Measurements from ENCODE around the gene RDX.
"Not testable (repeated sequence)": the region's sequence is repeated elsewhere in the genome, so short reads cannot be mapped to it uniquely, and the experiment has no call there.

Gene RDX

DNA sequence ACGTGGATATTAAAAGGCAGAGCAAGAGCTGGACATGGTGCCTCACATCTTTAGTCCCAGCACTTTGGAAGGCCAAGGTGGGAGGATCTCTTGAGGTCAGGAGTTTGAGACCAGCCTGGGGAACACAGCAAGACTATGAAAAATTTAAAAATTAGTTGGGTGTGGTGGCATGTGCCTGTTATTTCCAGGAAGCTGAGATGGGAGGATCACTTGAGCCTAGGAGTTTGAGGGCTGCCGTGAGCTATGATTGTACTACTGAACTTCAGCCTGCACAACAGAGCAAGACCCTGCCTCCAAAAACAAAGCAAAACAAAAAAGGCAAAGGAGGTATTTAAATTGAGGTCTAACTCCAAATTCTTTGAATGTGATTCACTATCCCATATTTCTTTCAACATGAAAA, 23.5 kb downstream of the RDX start:
- DNase-seq (ENCODE audit: low spot score) = no peak

DNA sequence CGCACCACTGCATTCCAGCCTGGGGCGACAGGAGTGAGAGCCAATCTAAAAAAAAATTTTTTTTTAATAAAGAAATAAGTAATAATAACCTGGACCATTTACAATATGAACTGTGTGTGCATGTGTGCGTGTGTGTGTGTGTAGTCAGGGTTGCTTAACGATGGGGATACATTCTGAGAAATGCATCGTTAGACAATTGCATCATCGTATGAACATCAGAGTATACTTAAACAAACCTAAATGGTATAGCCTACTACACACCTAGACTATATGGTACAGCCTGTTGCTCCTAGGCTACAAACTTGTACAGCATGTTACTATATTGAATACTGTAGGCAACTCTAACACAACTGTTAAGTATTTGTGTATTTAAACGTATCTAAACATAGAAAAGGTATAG, 26.4 kb downstream of the RDX start:
- no peak for DNase-seq (ENCODE audit: low spot score)

DNA sequence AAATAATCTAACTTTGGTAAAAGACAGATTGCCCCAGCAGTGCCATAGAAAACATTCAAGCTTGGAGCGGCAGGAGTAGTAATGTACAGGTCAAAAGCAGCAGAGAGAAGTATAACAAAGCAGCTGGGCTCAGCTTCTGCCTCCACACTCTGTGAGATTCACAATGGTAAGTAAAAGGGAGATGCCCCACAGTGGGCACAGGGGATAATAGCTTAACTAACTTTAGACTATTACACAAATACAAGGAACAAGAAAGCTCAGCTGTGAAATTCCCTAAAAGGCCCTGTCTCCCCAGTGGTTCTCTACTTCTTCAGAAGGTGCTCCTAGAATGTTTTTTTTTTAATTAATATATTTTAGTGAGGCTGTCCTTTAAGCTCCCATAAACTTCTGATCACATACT, 28.0 kb downstream of the RDX start:
- DNase-seq (ENCODE audit: low spot score) = no peak

DNA sequence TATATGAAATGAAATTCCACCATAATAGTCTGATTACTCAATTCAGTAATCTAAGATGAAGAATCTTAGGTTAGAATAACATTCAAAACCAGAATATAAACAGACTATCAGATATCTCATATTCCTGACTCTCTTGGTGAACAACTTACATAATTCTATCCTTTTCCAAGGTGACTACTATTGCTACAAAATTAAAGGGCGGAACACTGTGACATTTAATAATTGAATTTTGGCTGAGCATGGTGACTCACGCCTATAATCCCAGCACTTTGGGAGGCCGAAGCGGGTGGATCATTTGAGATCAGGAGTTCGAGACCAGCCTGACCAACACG, 34.4 kb downstream of the RDX start:
- no peak for DNase-seq (ENCODE audit: low spot score)

DNA sequence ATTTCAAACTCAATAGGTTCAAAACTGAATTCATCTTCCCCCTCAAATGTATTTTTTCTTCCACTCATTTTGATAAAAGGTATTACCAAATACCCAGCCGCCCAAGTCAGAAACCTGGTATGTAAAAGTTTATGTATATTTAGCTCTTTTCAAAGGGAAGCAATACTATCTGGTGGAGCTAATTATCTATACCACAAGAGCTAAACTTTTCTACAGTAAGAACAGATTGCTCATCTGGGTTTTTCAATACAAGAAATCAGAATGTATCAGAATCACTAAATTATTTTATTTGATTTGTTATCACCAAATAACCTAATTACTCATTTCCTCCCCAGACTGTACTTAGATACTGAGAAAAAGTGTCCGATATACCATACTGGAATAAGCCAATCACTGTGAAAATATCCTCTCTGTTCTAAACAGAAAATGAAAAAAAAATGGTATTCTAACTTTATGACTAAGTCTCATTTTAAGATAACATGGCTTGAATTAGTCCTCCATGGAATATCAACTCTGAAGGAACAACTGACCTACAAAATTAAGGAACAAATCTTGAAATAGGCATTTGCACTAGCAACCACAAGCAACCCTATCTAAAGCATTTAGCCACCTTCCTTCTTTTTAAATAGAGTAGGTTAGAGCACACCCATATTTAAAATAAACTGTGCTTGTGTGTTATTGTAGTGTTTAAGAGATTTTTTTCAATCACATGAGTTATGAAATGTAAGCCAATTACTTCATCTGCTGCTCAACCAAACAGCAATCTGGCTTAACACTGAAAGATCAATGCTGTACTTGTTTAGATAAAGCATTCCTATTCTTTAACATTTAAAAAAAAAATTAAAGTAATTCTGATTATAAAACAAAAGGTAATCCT, 35.0 kb downstream of the RDX start:
- DNase-seq (ENCODE audit: low spot score) = no peak

DNA sequence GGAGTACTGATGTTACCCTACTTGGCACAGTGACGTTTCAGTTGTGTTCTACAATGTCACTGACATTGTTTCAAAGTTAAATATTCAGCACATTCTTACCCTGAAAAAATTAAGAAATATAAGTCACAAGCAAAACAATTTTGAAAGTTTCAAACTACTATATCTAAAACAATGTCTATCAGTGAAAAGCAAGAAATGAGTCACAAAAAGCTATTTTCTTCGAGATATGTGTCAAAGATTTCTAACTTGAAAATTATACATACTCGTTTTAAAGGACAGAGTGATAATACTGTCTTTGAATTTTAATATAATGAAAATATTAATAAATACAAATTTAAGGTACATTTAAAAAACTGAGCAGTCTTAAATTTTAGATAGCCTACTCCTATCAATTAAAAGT, 42.9 kb downstream of the RDX start:
- DNase-seq (ENCODE audit: low spot score) = no peak

DNA sequence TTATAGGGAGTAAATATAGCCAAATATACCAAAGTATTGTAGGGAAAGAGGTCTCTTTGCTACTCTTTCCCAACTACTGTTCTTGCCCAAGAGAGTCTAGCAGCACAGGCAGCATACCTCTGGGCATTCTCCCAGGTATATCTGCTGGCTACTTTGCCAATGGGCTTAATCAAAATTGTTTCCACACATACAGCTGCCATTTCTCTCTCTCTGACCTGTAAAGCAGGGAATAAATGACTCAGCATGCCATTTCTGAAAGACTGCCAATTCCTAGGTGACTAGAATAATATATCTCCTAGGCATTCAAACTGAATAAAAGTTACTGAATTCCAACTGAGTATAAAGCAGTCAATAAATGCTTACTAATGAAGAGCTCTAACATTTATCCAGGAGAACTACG, 44.6 kb downstream of the RDX start:
- peak; percentile 22 for DNase-seq (ENCODE audit: low spot score)

DNA sequence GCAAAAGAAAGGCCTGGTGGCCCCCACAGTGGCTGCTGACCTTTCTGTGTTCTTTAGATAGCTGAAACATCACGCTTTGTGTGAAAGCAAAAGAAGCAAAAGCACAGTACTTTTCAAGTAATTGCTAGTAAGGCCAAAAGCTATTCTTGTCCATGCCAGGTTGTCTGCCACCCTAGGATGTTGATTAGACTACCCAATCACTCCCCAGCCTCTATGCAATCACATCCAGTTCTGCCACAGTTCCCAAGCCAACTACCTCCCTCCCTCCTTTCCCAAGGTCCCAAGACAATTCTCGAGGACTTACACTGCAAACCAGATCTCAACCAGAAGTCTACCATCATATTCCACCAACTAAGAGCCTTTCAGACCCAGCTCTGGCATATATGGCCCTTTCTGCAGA, 46.2 kb downstream of the RDX start:
- no peak for DNase-seq (ENCODE audit: low spot score)

DNA sequence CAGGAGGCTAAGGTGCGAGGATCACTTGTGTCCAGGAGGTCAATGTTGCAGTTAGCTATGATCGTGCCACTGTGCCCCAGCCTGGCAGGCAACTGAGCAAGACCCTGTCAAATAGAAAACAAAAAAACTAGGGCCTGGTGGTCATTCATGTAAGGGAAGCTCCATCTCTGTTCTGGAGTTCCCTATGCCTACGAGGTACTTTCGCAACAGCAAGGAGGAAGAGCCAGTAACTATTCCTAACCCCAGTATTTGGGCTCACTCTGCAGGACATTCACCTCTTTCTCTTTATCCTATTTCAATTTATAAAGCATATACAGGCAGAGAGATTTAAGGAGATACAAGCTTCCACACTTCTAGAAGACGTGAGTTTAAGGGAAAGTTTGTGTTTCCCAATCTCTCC, 46.6 kb downstream of the RDX start:
- no peak for DNase-seq (ENCODE audit: low spot score)

DNA sequence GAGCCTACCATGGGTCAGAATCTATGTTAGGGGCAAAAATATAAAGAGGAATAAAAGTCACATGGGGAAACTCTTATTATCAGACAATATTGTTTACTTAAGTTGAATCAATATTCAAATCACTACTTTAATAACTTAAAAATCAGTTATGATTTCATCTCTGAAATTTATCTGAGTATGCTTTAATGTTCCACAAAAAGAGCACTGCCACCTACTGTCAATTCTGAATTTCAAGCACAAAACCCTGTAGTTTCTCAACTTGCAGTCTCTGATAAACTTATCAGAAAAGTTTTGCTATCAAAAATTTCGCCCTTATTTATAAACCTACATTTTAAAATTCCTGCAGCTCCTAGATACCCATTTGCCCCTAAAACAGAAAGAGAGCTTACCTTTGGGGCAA, 47.3 kb downstream of the RDX start:
- no peak for DNase-seq (ENCODE audit: low spot score)

DNA sequence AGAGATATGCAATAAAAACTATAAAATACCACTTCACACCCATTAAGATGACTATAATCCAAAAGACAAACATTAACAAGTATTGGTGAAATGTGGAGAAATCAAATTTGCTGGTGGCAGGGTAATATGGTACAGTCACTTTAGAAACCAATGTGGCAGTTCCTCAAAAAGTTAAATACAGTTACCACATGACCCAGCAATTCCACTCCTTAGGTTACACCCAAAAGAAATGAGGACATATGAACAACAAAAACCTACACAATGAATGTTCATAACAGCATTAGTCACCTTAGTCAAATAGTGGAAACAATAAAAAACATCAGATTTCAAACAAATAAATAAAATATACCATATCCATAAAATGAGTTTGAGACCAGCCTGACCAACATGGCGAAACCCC, 52.6 kb downstream of the RDX start:
- DNase-seq (ENCODE audit: low spot score) = no peak

DNA sequence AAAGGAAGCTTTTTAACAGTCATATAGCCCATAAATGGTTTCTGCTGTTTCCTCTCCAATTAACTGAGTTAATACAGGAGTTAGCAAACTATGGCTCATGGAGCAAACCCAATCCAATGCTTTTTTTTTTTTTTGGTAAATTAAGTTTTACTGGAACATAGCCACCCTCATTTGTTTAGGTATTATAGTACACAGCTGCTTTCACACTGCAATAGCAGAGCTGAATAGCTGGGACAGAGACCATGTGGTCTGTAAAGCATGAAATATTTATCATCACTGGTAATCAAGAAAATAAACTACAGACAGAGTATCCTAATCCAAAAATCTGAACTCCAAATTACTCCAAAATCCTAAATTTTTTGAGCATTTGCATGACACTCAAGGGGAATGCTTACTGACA, 53.7 kb downstream of the RDX start:
- no peak for DNase-seq (ENCODE audit: low spot score)

DNA sequence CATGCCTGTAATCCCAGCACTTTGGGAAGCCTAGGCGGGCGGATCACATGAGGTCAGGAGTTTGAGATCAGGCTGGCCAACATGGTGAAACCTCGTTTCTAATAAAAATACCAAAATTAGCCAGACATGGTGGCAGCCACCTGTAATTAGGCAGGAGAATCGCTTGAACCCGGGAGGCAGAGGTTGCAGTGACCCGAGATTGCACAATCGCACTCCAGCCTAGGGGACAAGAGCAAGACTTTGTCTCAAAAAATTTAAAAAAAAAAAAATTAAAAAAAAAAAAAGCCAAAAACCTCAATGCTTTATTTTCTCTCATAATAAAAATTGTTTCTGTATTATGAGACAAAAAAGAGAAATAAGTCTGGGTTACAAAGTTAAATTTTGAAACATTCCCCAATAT, 54.2 kb downstream of the RDX start:
- DNase-seq (ENCODE audit: low spot score) = no peak

DNA sequence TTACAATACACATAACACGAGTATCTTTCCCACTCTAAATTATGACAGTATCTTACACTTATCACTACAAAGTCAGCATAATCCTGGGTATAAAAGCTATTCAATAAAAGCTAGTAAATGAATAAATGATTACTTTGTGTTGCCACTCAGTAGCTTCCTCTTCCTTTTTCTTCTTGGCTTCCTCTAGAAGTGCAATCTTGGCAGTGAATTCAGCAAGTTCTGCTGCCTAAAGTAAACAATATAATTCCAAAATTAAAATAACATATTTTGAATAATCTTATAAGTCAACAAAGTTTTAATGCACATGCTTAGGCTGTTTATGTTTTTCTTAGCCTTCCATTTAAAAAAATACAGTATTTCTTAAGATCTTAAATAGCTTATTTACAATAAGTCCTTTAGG, 60.4 kb downstream of the RDX start:
- DNase-seq (ENCODE audit: low spot score) = no peak

DNA sequence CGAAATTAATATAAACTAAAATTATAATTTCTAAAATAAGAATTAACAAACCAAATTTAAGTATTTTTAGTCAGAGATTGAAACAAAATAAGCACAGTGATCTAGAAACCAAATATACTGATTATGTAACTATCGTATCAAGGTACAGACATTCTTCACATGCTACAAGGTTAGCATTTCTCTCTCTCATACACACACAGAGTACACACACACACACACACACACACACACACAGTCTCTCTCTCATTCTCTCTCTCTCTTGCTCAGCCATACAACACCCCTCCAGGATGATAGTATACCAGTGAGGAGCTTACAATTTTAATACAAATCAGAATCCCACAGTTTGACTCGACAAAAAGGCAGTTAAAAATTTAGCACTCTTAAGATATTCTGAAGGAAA, 66.0 kb downstream of the RDX start:
- DNase-seq (ENCODE audit: low spot score) = no peak

DNA sequence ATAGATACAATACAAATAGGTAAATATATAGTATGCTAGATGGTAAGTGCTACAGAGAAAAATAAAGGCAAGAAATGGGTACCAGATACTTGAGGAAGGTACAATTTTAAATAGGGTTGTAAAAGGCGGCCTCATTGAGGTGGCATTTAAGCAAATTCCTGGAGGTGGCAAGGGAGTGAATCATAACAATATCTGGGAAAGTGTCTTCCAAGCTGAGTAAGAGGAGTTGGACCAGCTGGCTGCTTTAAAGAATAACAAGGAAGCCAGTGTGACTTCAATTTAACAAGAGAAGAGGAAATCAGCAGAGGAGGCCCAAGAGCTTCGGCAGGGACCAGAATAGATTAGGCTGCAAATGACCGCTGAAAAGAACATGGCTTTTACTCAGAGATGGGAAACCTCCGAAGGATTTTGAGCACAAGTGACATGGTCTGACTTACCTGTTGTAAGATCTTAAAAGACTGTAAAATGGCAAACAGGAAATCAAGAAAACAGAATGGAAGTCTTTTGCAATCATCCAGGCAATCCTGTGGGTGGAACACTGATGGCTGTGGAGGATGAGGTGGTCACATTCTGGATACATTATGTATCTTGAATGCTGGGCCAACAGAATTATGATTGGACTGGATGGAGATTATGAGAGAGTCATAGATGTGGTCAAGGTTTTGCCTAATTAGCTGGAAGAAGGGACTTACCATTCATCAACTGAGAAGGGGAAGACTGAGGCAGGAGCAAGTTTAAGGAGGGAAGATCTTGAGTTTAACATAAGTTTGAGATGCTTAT, 77.2 kb downstream of the RDX start:
- DNase-seq (ENCODE audit: low spot score) = no peak

DNA sequence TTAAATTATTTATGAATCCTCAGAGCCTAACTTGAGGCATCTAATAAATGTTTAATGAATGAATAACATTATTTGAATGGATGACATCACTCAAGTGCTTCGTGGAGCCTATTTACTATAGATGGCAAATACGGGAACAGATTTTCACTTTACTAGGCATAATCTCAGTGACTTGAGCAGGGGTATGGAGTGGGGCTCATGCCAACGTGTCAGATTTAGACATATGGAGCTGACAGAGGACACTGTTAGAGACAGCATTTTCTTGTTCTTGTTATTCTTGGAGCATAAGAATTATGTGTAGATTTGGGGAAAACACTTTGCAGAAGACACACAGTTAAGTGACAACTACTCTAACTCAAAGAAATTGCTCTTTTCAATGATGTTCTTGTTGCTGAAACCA, 78.5 kb downstream of the RDX start:
- no peak for DNase-seq (ENCODE audit: low spot score)

DNA sequence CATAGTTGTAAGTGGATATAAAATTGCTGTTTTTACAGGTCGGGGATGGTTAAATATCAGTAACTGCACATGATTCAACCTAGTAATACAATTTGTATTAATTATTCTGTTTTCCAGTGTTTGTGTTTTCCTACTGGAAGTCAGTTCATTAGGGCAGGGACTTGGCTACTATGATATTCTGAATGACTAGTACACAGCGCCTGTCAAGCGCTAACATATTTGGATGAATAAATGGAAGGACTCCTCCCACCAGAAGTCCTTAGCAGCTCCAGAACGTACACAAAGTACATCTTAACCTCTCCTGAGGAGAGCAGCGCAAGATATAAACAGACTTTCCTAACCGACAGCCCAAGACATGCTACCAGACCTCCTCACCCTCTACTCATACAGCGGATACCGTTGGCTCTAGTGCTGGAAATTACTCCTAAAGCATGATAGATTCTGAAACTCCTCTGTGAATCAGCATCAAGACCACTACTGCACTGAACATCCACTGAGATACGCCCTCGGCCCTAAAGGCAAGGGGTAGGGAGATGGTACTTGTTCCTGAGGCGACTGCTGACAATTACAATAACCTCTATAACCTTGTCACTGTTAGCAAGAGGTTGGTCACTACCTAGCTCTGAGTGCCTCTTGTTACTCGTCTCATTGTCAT, 79.1 kb downstream of the RDX start:
- DNase-seq (ENCODE audit: low spot score) = no peak

DNA sequence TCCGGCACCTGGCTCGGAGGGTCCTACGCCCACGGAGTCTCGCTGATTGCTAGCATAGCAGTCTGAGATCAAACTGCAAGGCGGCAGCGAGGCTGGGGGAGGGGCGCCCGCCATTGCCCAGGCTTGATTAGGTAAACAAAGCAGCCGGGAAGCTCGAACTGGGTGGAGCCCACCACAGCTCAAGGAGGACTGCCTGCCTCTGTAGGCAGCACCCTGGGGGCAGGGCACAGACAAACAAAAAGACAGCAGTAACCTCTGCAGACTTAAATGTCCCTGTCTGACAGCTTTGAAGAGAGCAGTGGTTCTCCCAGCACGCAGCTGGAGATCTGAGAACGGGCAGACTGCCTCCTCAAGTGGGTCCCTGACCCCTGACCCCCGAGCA, 87.1 kb downstream of the RDX start:
- not testable (repeated sequence) for DNase-seq (ENCODE audit: low spot score)

DNA sequence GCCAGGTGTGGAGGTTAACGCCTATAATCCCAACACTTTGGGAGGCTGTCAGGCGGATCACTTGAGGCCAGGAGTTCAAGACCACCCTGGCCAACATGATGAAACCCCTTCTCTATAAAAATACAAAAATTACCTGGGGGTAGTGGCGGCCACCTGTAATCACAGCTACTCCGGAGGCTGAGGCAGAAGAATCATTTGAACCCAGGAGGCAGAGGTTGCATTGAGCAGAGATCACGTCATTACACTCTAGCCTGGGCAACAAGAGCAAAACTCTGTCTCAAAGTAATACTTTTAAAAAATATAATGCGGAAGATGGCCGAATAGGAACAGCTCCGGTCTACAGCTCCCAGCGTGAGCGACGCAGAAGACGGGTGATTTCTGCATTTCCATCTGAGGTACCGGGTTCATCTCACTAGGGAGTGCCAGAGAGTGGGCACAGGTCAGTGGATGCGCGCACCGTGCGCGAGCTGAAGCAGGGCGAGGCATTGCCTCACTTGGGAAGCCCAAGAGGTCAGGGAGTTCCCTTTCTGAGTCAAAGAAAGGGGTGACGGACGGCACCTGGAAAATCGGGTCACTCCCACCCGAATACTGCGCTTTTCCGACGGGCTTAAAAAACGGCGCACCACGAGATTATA, 87.6 kb downstream of the RDX start:
- DNase-seq (ENCODE audit: low spot score) = not testable (repeated sequence)

DNA sequence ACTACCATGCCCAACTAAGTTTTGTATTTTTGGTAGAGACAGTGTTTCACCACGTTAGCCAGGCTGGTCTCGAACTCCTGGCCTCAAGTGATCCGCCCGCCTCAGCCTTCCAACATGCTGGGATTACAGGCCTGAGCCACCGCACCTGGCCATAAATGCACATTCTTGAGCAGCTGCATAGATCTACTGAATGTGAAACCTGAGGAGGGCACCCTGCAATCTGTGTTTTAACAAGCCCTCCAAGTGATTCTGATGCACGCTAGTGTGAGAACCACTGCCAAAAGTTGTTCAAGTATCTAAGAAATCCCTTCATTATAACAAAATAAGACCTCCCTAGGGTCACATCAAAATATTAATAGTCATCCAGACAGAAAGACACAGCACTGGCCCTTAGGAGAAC, 89.3 kb downstream of the RDX start:
- no peak for DNase-seq (ENCODE audit: low spot score)

DNA sequence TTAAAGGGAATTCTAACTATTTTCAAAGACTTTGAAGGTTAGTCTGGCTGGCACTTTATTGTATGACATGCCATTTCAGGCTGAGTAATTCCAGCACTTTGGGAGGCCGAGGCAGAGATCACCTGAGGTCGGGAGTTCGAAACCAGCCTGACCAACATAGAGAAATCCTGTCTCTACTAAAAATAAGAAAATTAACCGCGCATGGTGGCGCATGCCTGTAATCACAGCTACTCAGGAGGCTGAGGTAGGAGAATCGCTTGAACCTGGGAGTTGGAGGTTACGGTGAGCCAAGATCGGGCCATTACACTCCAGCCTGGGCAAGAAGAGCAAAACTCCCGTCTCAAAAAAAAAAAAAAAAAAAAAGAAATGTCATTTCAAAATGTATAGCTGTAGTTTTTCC, 95.6 kb downstream of the RDX start:
- no peak for DNase-seq (ENCODE audit: low spot score)

DNA sequence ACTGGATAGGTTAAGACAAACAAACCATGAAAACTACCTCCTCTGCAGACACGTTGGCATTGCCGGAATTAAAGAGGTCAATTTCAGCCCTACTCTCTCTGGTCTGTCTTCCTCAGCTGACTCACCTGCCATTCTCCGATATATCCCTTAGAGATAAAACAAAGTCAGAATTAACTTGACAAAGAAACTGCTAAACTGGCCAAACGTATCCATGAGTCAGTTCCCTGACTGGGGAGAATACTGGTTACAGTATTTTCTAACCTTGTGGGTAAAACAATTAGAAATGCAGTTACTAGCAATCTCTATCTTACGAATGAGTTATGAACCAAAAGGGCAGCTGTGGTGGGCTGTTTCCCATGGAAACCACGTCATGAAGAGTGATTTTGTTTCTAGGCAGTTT, 96.2 kb downstream of the RDX start:
- DNase-seq (ENCODE audit: low spot score) = no peak

Data from pons (tissue), 1 donor.